Lower lobe of right lung (tissue), 2 donors: ENCODE data around the gene BHLHA15. TPM values are rescaled to one million over a fixed set of nuclear protein-coding genes. Genes with fewer than 3 reads are reported as not detected.
A peak's percentile ranks its signal among the peaks of the same experiment; 100 is the strongest.

ENCODE experiments used
- ATAC-seq, 2 donors: fragments of 200-7000 bp; cut with Tn5 transposase; one replicate each; pipeline ENCODE4 v1.9.1; 2020 to 2022; ENCODE audit warnings: mild to moderate bottlenecking in 2 of 2, moderate library complexity in 2 of 2
- DNase-seq: peaks from one replicate; pipeline ENCODE4 v3.0.0-alpha.2; 2020
- H3K27ac ChIP-seq: fragments of 200-600 bp; one replicate; pipeline ENCODE4 v1.8.0; 2022
- H3K27me3 ChIP-seq: fragments of 200-600 bp; one replicate; pipeline ENCODE4 v1.8.0; 2022; ENCODE audit warnings: low read depth
- H3K36me3 ChIP-seq: fragments of 200-600 bp; one replicate; pipeline ENCODE4 v1.8.0; 2022; ENCODE audit warnings: mild to moderate bottlenecking
- H3K4me1 ChIP-seq: fragments of 200-600 bp; one replicate; pipeline ENCODE4 v1.8.0; 2022
- H3K4me3 ChIP-seq: fragments of 200-600 bp; one replicate; pipeline ENCODE4 v1.8.0; 2022; ENCODE audit warnings: mild to moderate bottlenecking
- H3K9me3 ChIP-seq: fragments of 200-600 bp; one replicate; pipeline ENCODE4 v1.8.0; 2022
- intact Hi-C: fragments of 100-400 bp; cut with DNase I; formaldehyde crosslinking; loops from one replicate; pipeline ENCODE4 v1.11.0; 2022
- total RNA-seq: library from RNA; stranded (reverse); fragmentation: NEBNext Ultra II Directional; extraction: Animal tissue kit (Norgen Biotek cat#: 25700); gene quantifications from one replicate; pipeline ENCODE4 v1.2.1, GENCODE V29; 2021
- TF ChIP-seq, protein P1 (sequence below): fragments of 200-600 bp; IDR thresholded peaks from one replicate; pipeline ENCODE4 v1.8.0; 2022; ENCODE audit warnings: antibody characterized with exemption, mild to moderate bottlenecking
- donor health status: DM: no; HTN: yes; CAD: no; lungs with severe emphysema.

The BHLHA15 gene
- total RNA-seq, 1 donor from 2014 or later = 1.2 TPM

DNA sequence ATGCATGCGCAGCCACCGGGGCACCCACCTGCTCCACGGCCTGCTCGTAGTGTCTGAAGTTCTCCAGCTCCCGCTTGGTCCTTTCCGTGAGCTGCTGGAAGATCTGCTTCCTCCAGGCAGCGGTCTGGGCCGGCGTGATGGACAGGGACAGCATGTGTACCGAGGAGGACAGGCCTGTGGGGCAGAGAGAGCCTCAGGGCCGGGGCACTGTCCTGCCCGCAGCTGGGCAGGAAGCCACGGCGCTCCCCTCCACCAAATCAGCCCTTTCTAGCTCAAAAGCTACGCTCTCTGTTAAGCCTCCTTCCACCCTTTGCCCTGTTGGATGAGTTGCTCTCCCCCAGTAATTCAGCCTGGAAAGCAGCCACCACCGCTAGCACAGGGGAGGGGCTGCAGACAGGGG is 21.6 kb downstream of the BHLHA15 start:
- ATAC-seq (no peak), DNase-seq (no peak)
- no peaks in the 10 kb centered on the region for H3K4me1 ChIP-seq
- H3K4me3 ChIP-seq = no peak overlapping the region
- no peaks in the 10 kb centered on the region for H3K27me3 ChIP-seq
- no peak overlapping the region for H3K27ac ChIP-seq
- H3K36me3 ChIP-seq = peaks cover 70% of the 10 kb centered on the region
- intact Hi-C loops = no loop called here
- H3K9me3 ChIP-seq = no peaks in the 10 kb centered on the region
- TF ChIP-seq, protein P1, sequence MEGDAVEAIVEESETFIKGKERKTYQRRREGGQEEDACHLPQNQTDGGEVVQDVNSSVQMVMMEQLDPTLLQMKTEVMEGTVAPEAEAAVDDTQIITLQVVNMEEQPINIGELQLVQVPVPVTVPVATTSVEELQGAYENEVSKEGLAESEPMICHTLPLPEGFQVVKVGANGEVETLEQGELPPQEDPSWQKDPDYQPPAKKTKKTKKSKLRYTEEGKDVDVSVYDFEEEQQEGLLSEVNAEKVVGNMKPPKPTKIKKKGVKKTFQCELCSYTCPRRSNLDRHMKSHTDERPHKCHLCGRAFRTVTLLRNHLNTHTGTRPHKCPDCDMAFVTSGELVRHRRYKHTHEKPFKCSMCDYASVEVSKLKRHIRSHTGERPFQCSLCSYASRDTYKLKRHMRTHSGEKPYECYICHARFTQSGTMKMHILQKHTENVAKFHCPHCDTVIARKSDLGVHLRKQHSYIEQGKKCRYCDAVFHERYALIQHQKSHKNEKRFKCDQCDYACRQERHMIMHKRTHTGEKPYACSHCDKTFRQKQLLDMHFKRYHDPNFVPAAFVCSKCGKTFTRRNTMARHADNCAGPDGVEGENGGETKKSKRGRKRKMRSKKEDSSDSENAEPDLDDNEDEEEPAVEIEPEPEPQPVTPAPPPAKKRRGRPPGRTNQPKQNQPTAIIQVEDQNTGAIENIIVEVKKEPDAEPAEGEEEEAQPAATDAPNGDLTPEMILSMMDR = no peak

DNA sequence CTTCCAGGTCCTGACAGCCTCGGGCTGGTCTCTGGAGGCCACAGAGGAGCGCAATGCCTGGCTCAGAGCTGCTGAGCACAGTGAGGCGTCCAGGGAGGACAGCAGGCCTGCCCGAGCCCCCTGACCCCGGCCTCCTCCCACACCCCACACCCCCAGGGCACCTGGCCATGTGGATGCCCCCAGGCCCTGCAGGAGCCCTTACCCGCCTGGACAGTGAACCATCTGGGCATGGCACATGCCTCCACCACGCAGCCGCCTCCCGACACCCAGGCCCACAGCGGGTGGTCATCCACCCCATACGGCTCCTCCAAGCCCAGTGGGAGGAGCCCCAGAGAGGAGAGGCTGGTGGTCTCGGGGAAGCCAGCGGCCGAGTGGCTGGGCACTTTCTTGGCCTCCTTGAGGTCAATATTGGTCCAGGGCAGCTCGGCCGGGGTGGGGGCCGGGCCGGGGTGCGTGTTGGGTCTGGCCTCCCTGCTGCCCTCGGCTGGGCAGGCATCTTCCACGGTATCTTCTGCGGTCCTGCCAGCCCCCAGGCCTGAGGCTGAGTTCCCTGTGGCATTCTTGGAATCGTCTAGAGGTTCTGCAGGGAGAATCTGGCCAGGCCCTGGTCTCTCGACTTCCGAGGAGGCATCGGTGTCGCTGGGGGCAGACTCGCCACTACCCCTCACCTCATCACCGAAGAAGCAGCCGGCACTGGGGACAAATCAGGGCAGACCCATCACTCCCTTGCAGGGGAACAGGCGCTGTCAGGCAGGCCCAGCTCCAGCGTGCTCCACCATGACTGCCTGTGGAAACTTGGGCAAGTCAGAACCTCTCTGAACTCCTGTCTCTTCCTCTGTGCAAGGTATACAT is 22.2 kb downstream of the BHLHA15 start:
- no peaks in the 10 kb centered on the region for H3K4me1 ChIP-seq
- peaks cover 70% of the 10 kb centered on the region for H3K36me3 ChIP-seq
- ATAC-seq (peak in 1 of 2 donors; percentile 15), DNase-seq (no peak)
- H3K9me3 ChIP-seq = no peaks in the 10 kb centered on the region
- intact Hi-C loops = no loop called here
- H3K27me3 ChIP-seq = no peaks in the 10 kb centered on the region
- H3K27ac ChIP-seq = no peak overlapping the region
- TF ChIP-seq, protein P1 = no peak
- H3K4me3 ChIP-seq = no peak overlapping the region

DNA sequence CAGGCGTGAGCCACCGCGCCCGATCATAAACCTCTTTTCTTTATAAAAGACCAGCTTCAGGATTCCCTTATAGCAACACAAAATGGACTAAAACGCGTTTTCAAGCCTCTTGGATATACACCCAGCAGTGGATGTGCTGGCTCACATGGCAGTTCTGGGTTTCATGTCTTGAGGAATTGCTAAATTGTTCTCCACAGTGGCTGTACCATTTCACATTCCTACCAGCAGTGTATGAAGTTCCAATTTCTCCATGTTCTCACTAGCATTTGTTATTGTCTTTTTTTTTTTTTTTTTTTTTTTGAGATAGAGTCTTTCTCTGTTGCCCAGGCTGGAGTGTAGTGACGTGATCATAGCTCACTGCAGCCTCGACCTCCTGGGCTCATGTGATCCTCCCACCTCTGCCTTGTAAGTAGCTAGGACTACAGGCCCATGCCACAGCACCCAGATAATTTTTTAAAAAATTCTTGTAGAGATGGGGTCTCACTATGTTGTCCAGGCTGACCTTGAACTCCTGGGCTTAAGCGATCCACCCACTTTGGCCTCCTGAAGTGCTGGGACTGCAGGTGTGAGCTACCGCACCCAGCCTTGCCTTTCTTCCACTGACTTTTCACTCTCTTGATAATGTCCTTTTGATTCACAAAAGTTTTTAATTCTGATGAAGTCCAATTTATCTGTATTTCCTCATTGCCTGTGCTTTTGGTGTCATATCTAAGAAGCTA is 23.3 kb downstream of the BHLHA15 start:
- ATAC-seq = no peak
- Histone ChIP-seq H3K27ac (no peak overlapping the region), H3K4me1 (no peaks in the 10 kb centered on the region), H3K36me3 (peaks cover 70% of the 10 kb centered on the region), H3K27me3 (no peaks in the 10 kb centered on the region), H3K4me3 (no peak overlapping the region), H3K9me3 (no peaks in the 10 kb centered on the region)
- DNase-seq = no peak
- intact Hi-C loops = no loop called here
- TF ChIP-seq, protein P1 = no peak

DNA sequence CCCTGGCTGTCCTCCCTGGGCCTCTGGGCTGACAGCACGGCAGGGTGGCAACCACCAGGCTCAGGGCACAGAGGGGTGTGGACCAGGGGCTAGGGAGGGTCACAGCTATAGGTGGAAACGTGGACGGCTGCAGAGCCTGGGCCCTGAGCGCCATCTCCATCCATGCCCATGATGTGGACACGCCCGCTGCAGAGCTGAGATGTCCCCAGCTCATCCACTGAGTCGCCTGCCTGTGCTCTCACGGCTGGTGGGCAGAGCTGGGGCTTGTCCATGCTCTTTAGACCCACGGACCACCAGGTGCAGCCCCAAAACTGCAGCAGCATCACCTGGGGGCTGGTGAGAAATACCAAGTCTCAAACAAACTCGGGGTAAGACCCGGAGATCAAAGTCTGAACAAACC is 24.7 kb downstream of the BHLHA15 start:
- TF ChIP-seq, protein P1 = no peak
- no peak overlapping the region for H3K4me3 ChIP-seq
- intact Hi-C loops = no loop called here
- H3K27ac ChIP-seq = no peak overlapping the region
- no peaks in the 10 kb centered on the region for H3K4me1 ChIP-seq
- H3K36me3 ChIP-seq = peaks cover 74% of the 10 kb centered on the region
- H3K27me3 ChIP-seq = no peaks in the 10 kb centered on the region
- no peak for ATAC-seq
- H3K9me3 ChIP-seq = no peaks in the 10 kb centered on the region
- no peak for DNase-seq

DNA sequence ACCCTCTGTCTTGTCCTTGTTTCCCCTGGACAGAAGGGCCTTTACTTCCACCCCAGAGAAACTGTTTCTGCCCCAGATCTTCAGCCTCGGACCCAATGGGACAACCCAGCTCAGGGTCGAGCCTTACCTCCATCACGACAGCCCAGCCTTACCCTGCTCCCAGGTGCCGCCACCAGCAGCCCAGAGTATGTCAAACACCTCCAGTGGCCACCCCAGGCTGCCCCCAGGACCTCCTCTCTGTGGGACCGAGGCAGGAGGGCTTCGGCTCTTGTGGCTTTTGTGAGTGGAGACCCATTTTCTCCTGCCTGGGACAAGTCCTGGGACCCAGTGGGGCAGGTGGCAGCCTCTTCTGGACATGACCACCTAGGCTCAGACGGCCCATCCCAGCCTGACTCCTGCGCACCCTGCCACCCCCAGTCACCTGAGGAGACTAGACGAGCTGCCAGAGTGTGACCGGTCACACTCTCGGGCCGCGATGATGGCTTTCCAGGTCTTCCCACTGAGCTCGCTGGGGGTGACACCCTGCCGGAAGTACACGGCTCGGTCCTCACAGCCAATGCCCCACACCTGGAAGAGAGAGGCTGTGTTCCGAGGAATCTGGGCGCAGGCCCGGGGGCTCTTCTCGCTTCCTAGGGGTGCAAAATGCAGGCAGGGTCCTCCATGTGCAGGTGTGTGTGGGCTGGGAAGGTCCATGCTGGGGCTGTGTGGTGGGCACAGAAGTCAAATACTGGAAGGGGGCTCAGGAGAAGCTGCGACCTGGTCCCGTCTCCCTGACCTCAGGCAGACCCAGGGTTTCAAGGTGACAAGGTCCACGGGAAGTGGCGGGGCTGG is 25.3 kb downstream of the BHLHA15 start:
- Histone ChIP-seq H3K9me3 (no peaks in the 10 kb centered on the region), H3K27ac (no peak overlapping the region), H3K27me3 (no peaks in the 10 kb centered on the region), H3K36me3 (peaks cover 74% of the 10 kb centered on the region), H3K4me3 (no peak overlapping the region), H3K4me1 (peaks cover 1% of the 10 kb centered on the region)
- intact Hi-C loops = no loop called here
- TF ChIP-seq, protein P1 = no peak
- ATAC-seq = no peak
- no peak for DNase-seq
